DMS 273 treated with DMSO at 0.1 percent for 48 hours (cell line): ENCODE data around the gene SCT.

Source experiments
- DNase-seq: peaks from one replicate; lab custom pipeline; 2025; lab: John Stamatoyannopoulos, UW

SCT gene

GRCh38 chr11:609341-609811, 17.6 kb downstream of the SCT start:
- DNase-seq = no peak

- no peak for DNase-seq
These were observed 18.2 kb downstream of the SCT start for GRCh38 chr11:608791-609251.

GRCh38 chr11:607971-608659, 18.9 kb downstream of the SCT start:
- no peak for DNase-seq

DNA sequence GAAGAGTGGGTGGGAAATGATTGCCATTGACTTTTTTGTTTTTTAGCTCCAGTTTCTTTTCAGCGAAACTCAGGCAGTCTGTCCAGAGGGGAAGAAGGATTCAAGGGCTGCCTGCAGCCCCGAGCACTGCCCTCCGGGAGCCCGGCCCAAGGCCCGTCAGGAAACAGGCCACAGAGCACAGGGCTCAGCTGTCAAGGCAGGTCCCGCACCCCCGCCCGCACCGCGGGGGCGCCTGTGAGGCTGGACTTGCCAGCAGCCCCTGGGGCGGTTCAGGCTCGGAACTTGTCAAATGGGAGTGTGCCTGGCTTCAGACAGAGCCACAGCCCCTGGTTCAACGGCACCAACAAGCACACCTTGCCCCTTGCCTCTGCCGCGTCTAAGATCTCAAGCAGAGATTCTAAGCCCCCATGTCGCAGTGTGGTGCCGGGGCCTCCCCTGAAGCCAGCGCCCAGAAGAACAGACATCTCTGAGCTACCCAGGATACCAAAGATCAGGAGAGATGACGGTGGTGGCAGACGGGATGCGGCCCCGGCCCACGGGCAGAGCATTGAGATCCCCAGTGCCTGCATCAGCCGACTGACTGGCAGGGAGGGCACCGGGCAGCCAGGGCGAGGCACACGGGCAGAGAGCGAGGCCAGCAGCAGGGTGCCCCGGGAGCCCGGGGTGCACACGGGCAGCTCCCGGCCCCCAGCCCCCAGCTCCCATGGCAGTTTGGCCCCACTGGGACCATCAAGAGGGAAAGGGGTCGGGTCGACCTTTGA, 19.8 kb downstream of the SCT start:
- no peak for DNase-seq

GRCh38 chr11:606245-606644, 20.7 kb downstream of the SCT start:
- DNase-seq = no peak

DNA sequence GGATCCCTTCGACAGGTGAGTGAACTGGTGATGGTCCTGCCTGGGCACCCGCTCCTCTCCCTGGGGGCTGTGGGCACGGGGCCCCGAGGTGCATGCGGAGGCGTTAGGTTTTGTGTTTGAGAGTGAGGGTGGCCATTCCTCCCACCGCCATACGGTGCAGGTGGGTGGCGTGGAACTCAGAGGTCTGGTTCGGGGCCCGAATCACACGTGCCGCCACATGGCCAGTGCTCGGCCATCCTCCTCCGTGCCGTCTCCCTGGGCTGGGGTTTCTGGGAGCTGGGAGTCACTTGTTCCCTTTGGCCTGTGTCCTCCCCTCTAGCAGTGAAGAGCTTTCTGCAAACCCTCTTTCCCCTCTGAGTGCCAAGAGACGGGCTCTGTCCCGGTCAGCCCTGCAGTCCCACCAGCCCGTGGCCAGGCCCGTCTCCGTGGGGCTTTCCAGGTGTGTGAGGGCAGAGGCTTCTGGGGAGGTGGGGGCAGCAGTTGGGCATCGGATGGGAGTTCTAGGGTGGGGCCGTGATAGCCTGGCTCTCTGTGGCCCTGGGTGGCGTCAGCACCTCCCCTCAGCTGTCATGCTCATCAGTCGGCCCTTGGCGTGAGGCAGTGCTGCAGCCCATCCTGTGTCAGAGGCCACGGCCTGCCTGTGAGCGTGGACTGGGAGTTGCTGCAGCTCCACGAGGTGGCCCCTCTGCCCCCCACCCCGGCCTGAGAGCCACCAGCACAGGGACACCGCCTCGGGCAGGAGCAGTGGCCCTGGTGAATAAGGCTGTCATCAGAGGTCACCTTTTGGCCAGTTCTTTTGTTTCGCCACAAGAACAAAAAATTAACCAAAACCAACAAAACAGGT, 21.5 kb downstream of the SCT start:
- DNase-seq = no peak

DNA sequence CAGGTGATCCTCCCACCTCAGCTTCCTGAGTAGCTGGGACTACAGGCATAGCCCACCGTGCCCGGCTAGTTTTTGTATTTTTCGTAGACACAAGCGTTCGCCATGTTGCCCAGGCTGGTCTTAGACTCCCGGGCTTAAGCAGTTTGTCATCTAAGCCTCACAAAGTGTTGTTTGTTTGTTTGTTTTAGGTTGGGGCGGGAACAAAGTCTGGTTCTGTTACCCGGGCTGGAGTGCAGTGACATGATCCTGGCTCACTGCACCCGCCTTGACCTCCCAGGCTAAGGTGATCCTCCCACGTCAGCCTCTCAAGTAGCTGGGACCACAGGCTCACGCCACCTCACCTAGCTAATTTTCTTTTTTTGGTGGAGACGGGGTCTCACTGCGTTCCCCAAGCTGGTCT, 23.8 kb downstream of the SCT start:
- DNase-seq = no peak

- no peak for DNase-seq
These were observed 25.3 kb downstream of the SCT start for GRCh38 chr11:601573-602245.

DNA sequence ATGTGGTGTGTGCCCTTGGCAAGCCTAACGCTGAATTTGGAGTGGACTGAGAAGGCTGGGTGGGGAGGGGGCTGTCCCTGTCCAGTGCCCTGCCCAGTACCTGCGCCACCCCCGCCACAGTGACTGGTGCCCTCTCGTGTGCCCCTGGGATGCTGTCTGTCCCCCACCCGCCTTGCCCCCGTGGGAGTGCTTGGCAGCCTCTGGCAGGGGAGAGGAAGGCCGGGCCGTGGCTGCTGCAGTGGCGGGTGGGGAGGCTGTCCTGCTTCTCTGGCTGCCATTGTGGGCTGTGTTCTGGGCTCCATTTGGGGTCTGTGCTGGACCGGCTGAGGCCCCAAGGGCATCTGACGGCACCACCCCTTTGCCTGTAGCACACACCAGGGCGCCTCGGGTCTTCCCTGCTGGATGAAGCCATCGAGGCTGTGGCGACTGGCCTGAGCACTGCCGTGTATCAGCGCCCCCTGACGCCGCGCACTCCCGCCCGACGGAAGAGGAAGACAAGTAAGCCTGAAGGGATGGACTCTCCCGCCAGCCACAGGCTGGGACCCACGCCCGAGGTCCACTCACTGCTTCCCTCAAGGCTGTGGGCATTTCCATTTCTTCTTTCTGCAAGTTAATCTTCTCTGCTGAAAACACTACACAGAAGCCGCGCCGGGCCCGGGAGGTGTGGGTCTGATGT, 28.8 kb downstream of the SCT start:
- no peak for DNase-seq

- no peak for DNase-seq
These were observed 29.7 kb downstream of the SCT start for GRCh38 chr11:597166-597725.

GRCh38 chr11:596374-596773, 30.6 kb downstream of the SCT start:
- DNase-seq = no peak

- no peak for DNase-seq
These were observed 31.6 kb downstream of the SCT start for GRCh38 chr11:595400-595799.

- DNase-seq = no peak
These were observed 33.6 kb downstream of the SCT start for GRCh38 chr11:593347-593746.

DNA sequence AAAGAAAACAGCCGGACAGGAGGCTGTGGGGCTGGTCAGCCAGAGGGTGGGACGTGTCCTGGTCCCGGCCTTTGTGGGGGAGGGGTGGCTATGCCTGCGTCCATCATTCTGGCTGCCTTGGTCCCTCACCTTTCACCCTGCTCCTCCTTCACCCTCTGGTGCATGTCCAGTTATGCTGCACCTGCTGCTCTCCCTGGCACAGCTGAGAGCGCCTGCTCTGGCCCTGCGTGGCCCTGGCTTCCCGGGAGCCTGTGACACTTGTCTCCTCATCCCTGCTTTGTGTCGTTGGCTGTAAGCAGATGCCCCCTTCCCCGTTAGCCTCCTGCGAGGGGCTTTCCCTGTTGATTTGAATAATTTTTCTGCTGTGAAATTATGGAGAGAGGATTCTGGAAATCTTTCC, 34.1 kb downstream of the SCT start:
- DNase-seq = no peak

- DNase-seq = no peak
These were observed 34.5 kb downstream of the SCT start for GRCh38 chr11:592501-592900.

GRCh38 chr11:590997-591396, 36.0 kb downstream of the SCT start:
- no peak for DNase-seq

DNA sequence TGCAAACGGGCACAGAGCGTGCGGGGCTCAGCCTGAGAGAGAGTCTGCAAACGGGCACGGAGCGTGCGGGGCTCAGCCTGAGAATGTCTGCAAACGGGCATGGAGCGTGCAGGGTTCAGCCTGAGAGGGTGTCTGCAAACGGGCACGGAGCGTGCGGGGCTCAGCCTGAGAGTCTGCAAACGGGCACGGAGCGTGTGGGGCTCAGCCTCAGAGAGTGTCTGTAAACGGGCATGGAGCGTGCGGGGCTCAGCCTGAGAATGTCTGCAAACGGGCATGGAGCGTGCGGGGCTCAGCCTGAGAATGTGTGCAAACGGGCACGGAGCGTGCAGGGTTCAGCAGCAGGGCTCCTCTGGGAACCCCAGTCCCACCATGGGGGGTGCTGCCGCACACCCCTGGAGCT, 37.2 kb downstream of the SCT start:
- no peak for DNase-seq

- no peak for DNase-seq
These were observed 39.0 kb downstream of the SCT start for GRCh38 chr11:587978-588380.

- DNase-seq = no peak
These were observed 39.4 kb downstream of the SCT start for GRCh38 chr11:587546-587945.

GRCh38 chr11:586376-587316, 40.3 kb downstream of the SCT start:
- DNase-seq = no peak
